ENCODE measurements around the gene IFT88.

The IFT88 gene

DNA sequence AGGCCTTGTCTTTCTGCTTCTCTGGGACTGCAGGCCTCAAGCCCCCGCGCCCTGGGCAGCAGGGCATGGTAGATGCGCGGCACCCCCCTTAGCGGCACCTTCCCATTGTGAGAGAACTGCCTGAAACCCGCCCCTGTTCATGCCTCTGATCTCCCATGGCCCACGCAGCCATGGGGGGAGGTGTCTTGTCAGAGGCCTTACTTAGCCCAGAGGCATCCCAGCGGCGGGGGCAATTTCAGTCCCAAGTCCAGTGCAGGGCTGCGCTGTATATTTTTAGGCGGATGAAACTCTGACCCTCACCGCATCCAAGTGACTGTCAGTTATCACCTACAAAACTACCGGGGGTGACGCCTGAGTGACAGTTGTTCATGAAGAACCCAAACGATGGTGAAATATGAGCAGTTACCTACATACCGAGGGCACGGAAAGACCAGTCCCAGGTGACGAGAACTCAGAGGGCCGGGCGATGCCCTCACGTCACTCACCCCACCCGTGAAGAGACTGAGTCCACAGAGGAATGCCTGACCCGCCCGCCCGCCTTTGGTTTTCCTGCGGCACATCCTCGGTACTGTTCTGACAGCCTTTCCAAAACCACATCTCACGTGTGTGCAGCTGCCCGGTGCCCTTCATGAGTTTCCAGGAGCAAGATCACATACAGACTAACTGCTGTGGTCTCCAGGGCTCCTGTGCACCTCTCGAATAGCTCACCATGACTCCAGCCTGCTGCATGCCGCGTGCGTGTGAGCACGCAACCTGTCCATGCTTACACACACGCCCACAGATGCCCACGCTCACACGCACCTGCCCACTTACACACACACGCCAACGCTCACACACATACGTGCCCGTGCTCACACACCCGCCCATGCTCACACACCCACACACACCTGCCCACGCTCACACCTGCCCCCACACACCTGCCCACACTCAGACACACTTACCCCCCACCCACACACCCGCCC is 150.9 kb downstream of the IFT88 start:
- DNase-seq, result no peak

DNA sequence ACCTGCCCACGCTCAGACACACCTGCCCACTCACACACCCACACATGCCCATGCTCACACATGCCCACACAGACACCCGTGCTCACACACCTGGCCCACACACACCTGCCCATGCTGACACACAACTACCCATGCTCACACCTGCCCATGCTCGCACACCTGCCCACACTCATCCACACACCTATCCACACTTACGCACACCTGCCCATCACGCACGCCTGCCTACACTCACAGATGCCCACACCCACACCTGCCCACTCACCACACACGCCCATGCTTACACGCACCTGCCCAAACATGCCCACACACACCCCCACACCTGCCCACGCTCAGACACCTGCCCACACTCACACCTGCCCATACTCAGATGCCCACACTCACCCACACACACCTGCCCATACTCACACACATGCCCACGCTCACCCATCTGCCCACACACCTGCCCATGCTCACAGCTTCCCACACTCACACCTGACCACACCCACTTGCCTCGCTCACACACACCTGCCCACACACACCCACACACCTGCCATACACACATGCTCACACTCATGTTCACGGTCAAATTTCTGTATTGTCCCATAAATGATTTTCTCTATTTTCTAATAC is 152.1 kb downstream of the IFT88 start:
- no peak for DNase-seq

DNA sequence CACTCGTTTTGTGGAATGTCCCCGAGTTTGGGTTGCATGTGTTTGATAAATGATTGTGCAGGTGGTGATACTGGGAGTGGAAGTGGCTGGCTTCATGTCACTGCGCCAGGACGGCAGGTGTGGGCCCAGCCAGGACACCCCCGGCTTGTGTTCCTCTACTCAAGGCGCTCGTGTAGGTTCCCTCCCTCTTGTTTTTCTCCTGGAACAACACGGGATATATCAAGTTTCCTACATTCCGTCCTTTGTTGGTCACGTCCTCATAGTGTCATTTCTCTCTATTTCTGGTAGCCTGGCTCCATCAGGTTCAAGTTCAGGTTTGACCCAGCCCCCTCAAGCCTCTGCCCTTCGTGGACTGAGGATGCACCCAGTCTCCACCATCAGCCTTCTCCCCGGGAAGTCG is 152.8 kb downstream of the IFT88 start:
- DNase-seq, result no peak

DNA sequence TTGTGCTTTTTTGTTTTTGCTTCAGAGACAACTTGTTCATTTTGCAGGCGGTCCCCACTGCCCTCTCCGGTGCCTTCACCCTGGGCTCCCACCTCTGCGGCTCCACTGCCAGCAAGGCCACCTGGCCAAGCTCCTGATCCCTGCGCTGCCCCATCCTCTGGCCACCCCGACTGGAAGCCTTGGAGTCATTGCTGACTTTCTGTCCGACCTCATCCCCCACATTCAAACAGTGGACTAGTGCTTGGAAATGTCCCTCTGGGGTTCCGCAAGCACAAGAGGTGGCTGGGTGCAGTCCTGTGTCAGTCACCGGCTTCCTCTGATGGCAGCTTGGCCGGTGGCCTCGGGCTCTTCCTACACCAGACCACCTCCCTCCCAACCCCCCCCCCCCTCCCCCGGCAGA is 153.5 kb downstream of the IFT88 start:
- no peak for DNase-seq

DNA sequence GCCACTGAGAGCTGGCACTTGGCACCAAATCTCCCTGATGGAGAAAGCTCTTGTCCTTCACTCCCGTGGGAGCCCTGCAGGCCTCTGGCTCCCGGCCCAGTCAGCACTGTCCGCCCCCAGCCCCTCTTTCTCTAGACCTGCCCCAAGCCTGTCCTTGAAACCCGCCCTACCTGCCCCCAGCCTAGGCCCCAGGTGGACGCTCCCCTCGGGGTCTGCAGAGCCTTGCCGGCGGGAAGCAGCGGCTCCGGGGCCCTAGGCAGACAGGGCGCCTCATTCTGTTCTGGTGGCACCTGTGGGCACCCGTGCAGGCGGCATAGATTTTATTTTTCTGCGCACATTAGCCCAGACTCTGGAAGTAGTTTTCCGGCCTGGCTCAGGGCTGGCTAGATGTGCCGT is 154.1 kb downstream of the IFT88 start:
- no peak for DNase-seq

DNA sequence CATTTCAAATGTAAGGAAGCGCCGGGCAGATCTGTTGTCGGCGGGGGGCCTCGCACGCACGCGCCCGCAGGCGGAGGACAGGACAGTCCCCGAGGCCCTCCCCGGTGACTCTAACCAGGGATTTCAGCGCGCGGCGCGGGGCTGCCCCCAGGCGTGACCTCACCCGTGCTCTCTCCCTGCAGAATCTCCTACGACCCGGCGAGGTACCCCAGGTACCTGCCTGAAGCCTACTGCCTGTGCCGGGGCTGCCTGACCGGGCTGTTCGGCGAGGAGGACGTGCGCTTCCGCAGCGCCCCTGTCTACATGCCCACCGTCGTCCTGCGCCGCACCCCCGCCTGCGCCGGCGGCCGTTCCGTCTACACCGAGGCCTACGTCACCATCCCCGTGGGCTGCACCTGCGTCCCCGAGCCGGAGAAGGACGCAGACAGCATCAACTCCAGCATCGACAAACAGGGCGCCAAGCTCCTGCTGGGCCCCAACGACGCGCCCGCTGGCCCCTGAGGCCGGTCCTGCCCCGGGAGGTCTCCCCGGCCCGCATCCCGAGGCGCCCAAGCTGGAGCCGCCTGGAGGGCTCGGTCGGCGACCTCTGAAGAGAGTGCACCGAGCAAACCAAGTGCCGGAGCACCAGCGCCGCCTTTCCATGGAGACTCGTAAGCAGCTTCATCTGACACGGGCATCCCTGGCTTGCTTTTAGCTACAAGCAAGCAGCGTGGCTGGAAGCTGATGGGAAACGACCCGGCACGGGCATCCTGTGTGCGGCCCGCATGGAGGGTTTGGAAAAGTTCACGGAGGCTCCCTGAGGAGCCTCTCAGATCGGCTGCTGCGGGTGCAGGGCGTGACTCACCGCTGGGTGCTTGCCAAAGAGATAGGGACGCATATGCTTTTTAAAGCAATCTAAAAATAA is 154.7 kb downstream of the IFT88 start:
- DNase-seq, result peak in 1 of 2 experiments; percentile 35

DNA sequence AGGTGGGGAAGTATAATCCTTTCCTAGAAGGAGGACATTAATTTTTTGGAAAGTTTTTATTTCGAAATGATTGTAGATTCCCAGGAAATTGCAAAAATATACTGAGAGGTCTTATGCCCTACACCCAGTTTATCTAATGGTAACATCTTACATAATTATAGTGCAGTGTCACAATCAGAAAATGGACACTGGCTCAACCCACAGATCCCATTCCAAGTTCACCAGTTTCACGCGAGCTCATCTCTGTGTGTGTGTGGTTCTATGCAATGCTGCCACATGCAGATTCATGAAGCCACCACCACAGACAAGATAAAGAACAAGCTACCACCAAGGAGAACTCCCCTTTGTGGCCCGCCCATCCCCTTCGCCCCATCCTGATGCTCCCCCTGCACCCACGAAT is 160.9 kb downstream of the IFT88 start:
- DNase-seq, result no peak

DNA sequence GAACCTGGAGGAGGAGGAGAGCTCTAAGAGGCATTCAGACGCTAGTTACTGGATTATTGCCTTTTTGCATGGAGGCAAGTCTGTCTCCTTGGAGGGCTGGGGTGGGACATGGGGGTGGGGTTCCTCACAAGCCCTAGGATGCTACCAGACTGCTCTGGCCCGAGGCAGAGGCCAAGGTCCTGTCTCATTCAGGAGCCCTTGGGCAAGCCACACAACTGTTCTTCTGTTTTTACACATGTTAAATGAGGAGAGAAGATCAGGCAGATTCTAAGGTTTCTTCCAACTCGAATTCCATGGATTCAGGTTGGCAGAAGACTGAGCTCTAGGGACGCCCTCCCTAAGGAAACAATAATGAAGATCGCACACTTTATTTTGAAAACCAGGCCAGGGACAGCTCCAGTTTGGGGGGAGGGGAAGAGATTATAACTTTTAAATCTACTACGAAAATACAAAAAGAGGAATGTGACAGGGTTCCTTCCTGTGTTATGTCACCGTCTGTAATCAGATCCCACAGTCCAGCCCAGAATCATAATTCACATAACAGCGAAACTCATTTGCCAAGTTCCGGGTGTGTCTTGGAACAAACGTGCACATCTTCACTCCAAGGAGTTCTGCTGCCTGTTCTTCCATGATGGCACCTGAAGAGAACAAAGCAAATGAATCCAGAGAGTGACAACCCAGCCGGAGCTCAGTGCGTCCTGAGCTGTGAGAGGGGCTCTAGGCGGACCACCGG is 161.8 kb downstream of the IFT88 start:
- no peak for DNase-seq

DNA sequence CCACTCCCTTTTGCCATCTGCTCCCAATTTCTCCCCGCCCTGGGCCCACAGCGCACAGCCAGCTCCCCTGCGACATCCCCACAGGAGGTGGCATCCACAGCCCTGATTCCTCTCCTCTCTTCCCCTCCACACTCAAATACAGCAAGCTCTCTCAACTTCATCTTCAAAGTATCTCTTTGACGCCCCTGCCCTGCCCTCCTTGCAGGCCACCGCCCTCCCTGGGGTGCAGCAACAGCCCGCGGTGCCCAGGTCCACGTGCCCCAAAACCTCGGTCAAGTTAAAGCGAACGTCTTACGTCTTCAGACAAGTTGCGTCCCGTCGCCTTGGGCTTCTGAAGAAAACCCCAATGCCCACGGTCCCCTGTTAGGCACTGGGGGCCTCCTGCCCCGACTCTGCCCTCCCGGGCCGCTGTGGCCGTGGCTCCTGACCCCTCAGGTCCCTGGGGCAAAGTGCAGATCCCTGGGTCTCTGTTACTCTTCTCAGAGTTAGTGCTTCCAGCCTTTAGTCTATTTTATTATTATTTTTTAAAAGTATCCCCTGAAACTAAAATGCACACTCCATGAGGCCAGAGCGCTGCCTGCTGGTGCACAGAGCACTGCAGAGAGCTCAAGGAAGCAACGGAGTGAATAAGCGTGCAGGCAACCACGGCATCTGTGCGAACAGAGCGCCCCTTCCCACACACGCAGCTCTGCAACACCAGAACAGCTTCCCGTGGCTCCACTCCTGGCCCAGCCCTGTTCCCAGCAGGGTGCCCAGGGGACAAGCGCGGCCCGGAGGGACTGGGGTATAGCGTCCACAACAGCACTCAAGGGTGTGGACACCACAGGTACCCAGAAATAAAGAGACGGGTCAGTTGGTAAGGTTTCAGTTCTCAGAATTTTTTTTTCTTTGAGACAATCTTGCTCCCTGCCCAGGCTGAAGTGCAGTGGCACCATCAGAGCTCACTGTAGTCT is 163.0 kb downstream of the IFT88 start:
- no peak for DNase-seq

DNA sequence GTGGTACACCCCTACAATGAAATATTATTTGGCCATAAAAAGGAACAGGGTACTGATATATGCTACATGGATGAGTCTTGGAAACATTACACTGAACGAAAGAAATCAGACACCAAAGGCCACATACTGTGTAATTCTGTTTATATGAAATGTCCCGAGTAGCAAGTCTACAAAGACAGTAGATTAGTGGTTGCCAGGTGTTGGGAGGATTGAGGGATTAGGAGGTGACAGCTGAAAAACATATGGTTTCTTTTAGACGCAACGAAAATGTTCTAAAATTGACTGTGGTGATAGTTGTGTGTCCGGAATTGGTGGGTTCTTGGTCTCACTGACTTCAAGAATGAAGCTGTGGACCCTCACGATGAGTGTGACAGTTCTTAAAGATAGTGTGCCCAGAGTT is 171.7 kb downstream of the IFT88 start:
- DNase-seq, result no peak

DNA sequence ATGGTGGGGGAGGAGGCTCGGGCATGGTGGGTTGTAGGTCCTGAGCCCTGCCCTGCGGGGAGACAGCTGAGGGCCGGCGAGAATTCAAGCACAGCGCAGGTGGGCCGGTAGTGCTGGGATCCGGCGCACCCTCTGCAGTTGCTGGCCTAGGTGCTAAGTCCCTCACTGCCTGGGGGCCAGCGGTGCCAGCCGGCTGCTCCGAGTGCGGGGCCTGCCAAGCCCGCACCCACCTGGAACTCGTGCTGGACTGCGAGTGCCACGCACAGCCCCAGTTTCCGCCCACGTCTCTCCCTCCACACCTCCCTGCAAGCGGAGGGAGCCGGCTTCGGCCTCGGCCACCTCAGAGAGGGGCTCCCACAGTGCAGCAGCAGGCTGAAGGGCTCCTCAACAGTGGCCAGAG is 173.1 kb downstream of the IFT88 start:
- DNase-seq, result no peak

All from Kasumi-1 (cell line).